SJSA1 (cell line): ENCODE measurements around the gene VPS37B. TPM values are rescaled to one million over a fixed set of nuclear protein-coding genes. Genes with fewer than 3 reads are reported as not detected.

Experiments
- DNase-seq, 2 experiments: peaks; one replicate each; pipeline ENCODE4 v3.0.0-alpha.2; 2015 to 2020; ENCODE audit warnings: low spot score in 2 of 2, low read depth in 1 of 2
- H3K27ac ChIP-seq: fragments of 250-450 bp; sonication (Bioruptor Pico); 2 replicates; pipeline ENCODE4 v1.5.1; 2020; ENCODE audit warnings: mild to moderate bottlenecking, moderate library complexity
- H3K27me3 ChIP-seq: fragments of 250-450 bp; sonication (Bioruptor Pico); replicated peaks from 2 replicates; pipeline ENCODE4 v1.5.1; 2020; ENCODE audit warnings: mild to moderate bottlenecking, moderate library complexity
- H3K36me3 ChIP-seq: fragments of 250-450 bp; sonication (Bioruptor Pico); 2 replicates; pipeline ENCODE4 v1.5.1; 2020; ENCODE audit warnings: mild to moderate bottlenecking
- H3K4me1 ChIP-seq: fragments of 250-450 bp; sonication (Bioruptor Pico); replicated peaks from 2 replicates; pipeline ENCODE4 v1.6.1; 2021; ENCODE audit warnings: mild to moderate bottlenecking
- H3K4me3 ChIP-seq: fragments of 250-450 bp; sonication (Bioruptor Pico); 2 replicates; pipeline ENCODE4 v1.5.1; 2020; ENCODE audit warnings: mild to moderate bottlenecking
- H3K9me3 ChIP-seq: fragments of 250-450 bp; sonication (Bioruptor Pico); replicated peaks from 2 replicates; pipeline ENCODE4 v1.5.1; 2020; ENCODE audit warnings: mild to moderate bottlenecking
- total RNA-seq: library from RNA; depleted of rRNA; stranded (reverse); fragments of >200 nt; shearing (Covaris generic); gene quantifications from 2 replicates; pipeline ENCODE4 v1.2.3, GENCODE V29; 2014; rRNA removed

VPS37B gene
- total RNA-seq, 1 experiment from 2014 or later = 31.5 TPM

- Histone ChIP-seq H3K36me3 (no peaks in the 10 kb centered on the region), H3K9me3 (no peaks in the 10 kb centered on the region), H3K27me3 (no peaks in the 10 kb centered on the region), H3K27ac (no peak within 1 kb of the TSS), H3K4me3 (peak within 1 kb of the TSS; percentile 54), H3K4me1 (peaks cover 29% of the 10 kb centered on the region)
- DNase-seq = no peak
These were observed 60.8 kb downstream of the VPS37B start, which contains the start of gene HIP1R for GRCh38 chr12:122834921-122835749. Gene HIP1R, plus strand, starts transcription at chr12:122835457. Its CDS starts 94 bp downstream, at chr12:122835551.

- H3K9me3 ChIP-seq = no peaks in the 10 kb centered on the region
- DNase-seq = peak; percentile 61 to 67
- no peaks in the 10 kb centered on the region for H3K36me3 ChIP-seq
- peak overlapping the region; percentile 27 for H3K4me3 ChIP-seq
- H3K4me1 ChIP-seq = peaks cover 25% of the 10 kb centered on the region
- H3K27ac ChIP-seq = no peak overlapping the region
- H3K27me3 ChIP-seq = no peaks in the 10 kb centered on the region
These were observed 61.6 kb downstream of the VPS37B start for GRCh38 chr12:122834104-122834920.

- Histone ChIP-seq H3K27ac (no peak overlapping the region), H3K9me3 (no peaks in the 10 kb centered on the region)
These were observed 65.3 kb downstream of the VPS37B start for GRCh38 chr12:122830517-122831214.

GRCh38 chr12:122827258-122827657 is 68.7 kb downstream of the VPS37B start:
- H3K4me3 ChIP-seq = no peak overlapping the region
- no peaks in the 10 kb centered on the region for H3K27me3 ChIP-seq
- DNase-seq = no peak
- H3K36me3 ChIP-seq = no peaks in the 10 kb centered on the region
- peaks cover 7% of the 10 kb centered on the region for H3K4me1 ChIP-seq
- no peaks in the 10 kb centered on the region for H3K9me3 ChIP-seq
- no peak overlapping the region for H3K27ac ChIP-seq

More at GRCh38 chr12:122830517-122831214, 65.3 kb downstream of the VPS37B start:
- Histone ChIP-seq H3K36me3 (no peaks in the 10 kb centered on the region), H3K4me1 (peaks cover 18% of the 10 kb centered on the region), H3K27me3 (no peaks in the 10 kb centered on the region), H3K4me3 (no peak overlapping the region)
- peak; percentile 34 to 74 for DNase-seq

- no peak for DNase-seq
- Histone ChIP-seq H3K9me3 (no peaks in the 10 kb centered on the region), H3K27me3 (no peaks in the 10 kb centered on the region), H3K36me3 (no peaks in the 10 kb centered on the region), H3K4me3 (peak overlapping the region; percentile 17), H3K27ac (no peak overlapping the region), H3K4me1 (peaks cover 4% of the 10 kb centered on the region)
These were observed 69.9 kb downstream of the VPS37B start for GRCh38 chr12:122825773-122826724.

- Histone ChIP-seq H3K4me3 (no peak overlapping the region), H3K9me3 (no peaks in the 10 kb centered on the region), H3K27ac (no peak overlapping the region), H3K36me3 (no peaks in the 10 kb centered on the region), H3K4me1 (peaks cover 12% of the 10 kb centered on the region), H3K27me3 (no peaks in the 10 kb centered on the region)
- DNase-seq = no peak
These were observed 72.5 kb downstream of the VPS37B start for GRCh38 chr12:122823429-122823828.

- H3K4me1 ChIP-seq = peaks cover 12% of the 10 kb centered on the region
- no peaks in the 10 kb centered on the region for H3K27me3 ChIP-seq
- no peak overlapping the region for H3K4me3 ChIP-seq
- no peak for DNase-seq
- no peak overlapping the region for H3K27ac ChIP-seq
- no peaks in the 10 kb centered on the region for H3K9me3 ChIP-seq
- H3K36me3 ChIP-seq = no peaks in the 10 kb centered on the region
These were observed 75.1 kb downstream of the VPS37B start for GRCh38 chr12:122820838-122821271.

- H3K36me3 ChIP-seq = no peaks in the 10 kb centered on the region
- H3K4me1 ChIP-seq = peaks cover 12% of the 10 kb centered on the region
- no peaks in the 10 kb centered on the region for H3K27me3 ChIP-seq
- no peak for DNase-seq
- H3K27ac ChIP-seq = no peak overlapping the region
- H3K9me3 ChIP-seq = no peaks in the 10 kb centered on the region
- no peak overlapping the region for H3K4me3 ChIP-seq
These were observed 75.8 kb downstream of the VPS37B start for GRCh38 chr12:122820138-122820537.

GRCh38 chr12:122819209-122819785 is 76.6 kb downstream of the VPS37B start:
- Histone ChIP-seq H3K4me3 (no peak overlapping the region), H3K27ac (peak overlapping the region; percentile 32), H3K9me3 (no peaks in the 10 kb centered on the region), H3K27me3 (no peaks in the 10 kb centered on the region), H3K36me3 (no peaks in the 10 kb centered on the region), H3K4me1 (peaks cover 12% of the 10 kb centered on the region)
- peak in 1 of 2 experiments; percentile 25 for DNase-seq

Other genes starting within 250 kb of the VPS37B start
- not detected in 2 replicates for gene HCAR2, start 192.8 kb downstream of the VPS37B start, total RNA-seq
- not detected in 2 replicates for gene HCAR3, start 179.3 kb downstream of the VPS37B start, total RNA-seq
- not detected in 2 replicates for gene HCAR1, start 165.3 kb downstream of the VPS37B start, total RNA-seq
- gene DENR, start 143.3 kb downstream of the VPS37B start, total RNA-seq = 57.4 and 62.2 TPM in 2 replicates
- 0.78 and 1.2 TPM in 2 replicates for gene CCDC62, start 121.6 kb downstream of the VPS37B start, total RNA-seq
- 14.7 and 21.7 TPM in 2 replicates for gene HIP1R, start 60.7 kb downstream of the VPS37B start, total RNA-seq
- 11.0 and 11.5 TPM in 2 replicates for gene ABCB9, start 70.3 kb upstream of the VPS37B start, total RNA-seq
- gene OGFOD2, start 79.1 kb upstream of the VPS37B start, total RNA-seq = 16.3 and 23.4 TPM in 2 replicates
- gene ARL6IP4, start 84.6 kb upstream of the VPS37B start, total RNA-seq = 263 and 326 TPM in 2 replicates